Keratinocyte (primary cell): Measurements from ENCODE around the gene DLX1. TPM values are rescaled to one million over a fixed set of nuclear protein-coding genes. Genes with fewer than 3 reads are reported as not detected.

Source experiments
- DNase-seq: peaks from one replicate; pipeline ENCODE4 v3.0.0-alpha.2; 2011; ENCODE audit warnings: low read depth, missing footprints, low spot score
- FAIRE-seq: peaks from 2 replicates; lab custom pipeline; 2011; peaks lifted over from hg19 to GRCh38; lab: Jason Lieb, UNC
- H2AFZ ChIP-seq: 2 replicates; pipeline ENCODE4 v1.6.0; 2012; ENCODE audit warnings: low read length, control low read depth, inconsistent platforms; ENCODE audit not compliant: control insufficient read depth
- H3K27ac ChIP-seq: 2 replicates; pipeline ENCODE4 v1.5.1; 2011; ENCODE audit warnings: low read length; ENCODE audit not compliant: control insufficient read depth, insufficient read depth
- H3K27me3 ChIP-seq: 3 replicates; pipeline ENCODE4 v1.6.0; 2011; ENCODE audit warnings: low read length; ENCODE audit not compliant: control insufficient read depth, insufficient read depth; ENCODE audit errors: extremely low read depth
- H3K36me3 ChIP-seq, 2 experiments: 2 replicates in 1 of 2; 3 replicates in 1 of 2; pipeline ENCODE4 v1.5.1; 2011; ENCODE audit warnings: low read length in 2 of 2, mild to moderate bottlenecking in 1 of 2; ENCODE audit not compliant: control insufficient read depth in 2 of 2, insufficient read depth in 2 of 2; ENCODE audit errors: extremely low read depth in 1 of 2
- H3K4me1 ChIP-seq: 3 replicates; pipeline ENCODE4 v1.5.1; 2011; ENCODE audit warnings: low read length; ENCODE audit not compliant: control insufficient read depth, insufficient read depth; ENCODE audit errors: extremely low read depth
- H3K4me2 ChIP-seq: 3 replicates; pipeline ENCODE4 v1.6.0; 2011; ENCODE audit warnings: low read depth, low read length; ENCODE audit not compliant: control insufficient read depth, insufficient read depth; ENCODE audit errors: extremely low read depth
- H3K4me3 ChIP-seq, 3 experiments: fragments of 200-600 bp in 1 of 3; sonication (generic) in 1 of 3; 2 replicates in 2 of 3; 3 replicates in 1 of 3; pipeline ENCODE4 v1.5.1; 2011 to 2016; ENCODE audit warnings: low read length in 3 of 3, mild to moderate bottlenecking in 3 of 3, control low read depth in 2 of 3, inconsistent platforms in 1 of 3, low read depth in 1 of 3, mixed read lengths in 1 of 3, mixed run types in 1 of 3, moderate library complexity in 1 of 3; ENCODE audit not compliant: control insufficient read depth in 2 of 3, insufficient read depth in 2 of 3; ENCODE audit errors: extremely low read depth in 1 of 3
- H3K79me2 ChIP-seq: 2 replicates; pipeline ENCODE4 v1.6.0; 2012; ENCODE audit warnings: low read length; ENCODE audit not compliant: control insufficient read depth, insufficient read depth
- H3K9ac ChIP-seq: 3 replicates; pipeline ENCODE4 v1.6.0; 2011; ENCODE audit warnings: low read length; ENCODE audit not compliant: control insufficient read depth, insufficient read depth; ENCODE audit errors: extremely low read depth
- H3K9me1 ChIP-seq: 3 replicates; pipeline ENCODE4 v1.6.0; 2011; ENCODE audit warnings: low read length; ENCODE audit not compliant: control insufficient read depth, insufficient read depth; ENCODE audit errors: extremely low read depth
- H3K9me3 ChIP-seq: 2 replicates; pipeline ENCODE4 v1.5.1; 2012; ENCODE audit warnings: low read depth, low read length; ENCODE audit not compliant: control insufficient read depth
- H4K20me1 ChIP-seq: 3 replicates; pipeline ENCODE4 v1.6.0; 2011; ENCODE audit warnings: low read length; ENCODE audit not compliant: control insufficient read depth, insufficient read depth; ENCODE audit errors: extremely low read depth
- EZH2 ChIP-seq: IDR thresholded peaks from one replicate; pipeline ENCODE4 v1.6.1; 2012; ENCODE audit warnings: inconsistent platforms, mild to moderate bottlenecking, low read length, moderate library complexity
- dilution Hi-C: fragments of 300-500 bp; cut with MboI; formaldehyde crosslinking; loops from one replicate; pipeline ENCODE4 v1.7.0; 2020; ENCODE audit warnings: low sequenced_read_pairs; ENCODE audit not compliant: extremely low pct_ligation_motif_present
- polyA plus RNA-seq, 5 experiments: library from polyadenylated mRNA; depleted of rRNA in 3 of 5; stranded (reverse) in 3 of 5; stranded (forward) in 1 of 5; unstranded in 1 of 5; fragments of >200 nt; gene quantifications; 1 replicate in 1 of 5; 2 replicates in 3 of 5; 3 replicates in 1 of 5; pipeline versions ENCODE4 v1.2.1 to v1.2.3, GENCODE V29; 2011 to 2012; ENCODE audit warnings: missing spikeins in 2 of 5, low read depth in 1 of 5, low replicate concordance in 1 of 5
- TF ChIP-seq, protein P1 (sequence below), 3 experiments: IDR thresholded peaks in 1 of 3; conservative IDR thresholded peaks in 1 of 3; optimal IDR thresholded peaks in 1 of 3; 2 replicates in 2 of 3; 3 replicates in 1 of 3; pipeline versions ENCODE3 to v1.5.1; 2011; ENCODE audit warnings: low read length in 3 of 3, mild to moderate bottlenecking in 3 of 3, moderate library complexity in 2 of 3, control low read depth in 1 of 3, inconsistent platforms in 1 of 3; ENCODE audit not compliant: insufficient read depth in 2 of 3; ENCODE audit errors: extremely low read depth in 1 of 3

Gene DLX1
- polyA plus RNA-seq, 1 donor (not counting 4 experiments of a cell fraction or from before 2014, with no cell fraction given), result 0.88 TPM

GRCh38 chr2:172050479-172051125, 34.7 kb upstream of the DLX1 start:
- H3K27me3 ChIP-seq, result no peaks in the 10 kb centered on the region
- H3K9me3 ChIP-seq, result no peaks in the 10 kb centered on the region
- no peaks in the 10 kb centered on the region for H3K9me1 ChIP-seq
- FAIRE-seq (no peak), DNase-seq (no peak)
- dilution Hi-C loops, result no loop called here
- no peak overlapping the region for H2AFZ ChIP-seq
- TF ChIP-seq, protein P1, sequence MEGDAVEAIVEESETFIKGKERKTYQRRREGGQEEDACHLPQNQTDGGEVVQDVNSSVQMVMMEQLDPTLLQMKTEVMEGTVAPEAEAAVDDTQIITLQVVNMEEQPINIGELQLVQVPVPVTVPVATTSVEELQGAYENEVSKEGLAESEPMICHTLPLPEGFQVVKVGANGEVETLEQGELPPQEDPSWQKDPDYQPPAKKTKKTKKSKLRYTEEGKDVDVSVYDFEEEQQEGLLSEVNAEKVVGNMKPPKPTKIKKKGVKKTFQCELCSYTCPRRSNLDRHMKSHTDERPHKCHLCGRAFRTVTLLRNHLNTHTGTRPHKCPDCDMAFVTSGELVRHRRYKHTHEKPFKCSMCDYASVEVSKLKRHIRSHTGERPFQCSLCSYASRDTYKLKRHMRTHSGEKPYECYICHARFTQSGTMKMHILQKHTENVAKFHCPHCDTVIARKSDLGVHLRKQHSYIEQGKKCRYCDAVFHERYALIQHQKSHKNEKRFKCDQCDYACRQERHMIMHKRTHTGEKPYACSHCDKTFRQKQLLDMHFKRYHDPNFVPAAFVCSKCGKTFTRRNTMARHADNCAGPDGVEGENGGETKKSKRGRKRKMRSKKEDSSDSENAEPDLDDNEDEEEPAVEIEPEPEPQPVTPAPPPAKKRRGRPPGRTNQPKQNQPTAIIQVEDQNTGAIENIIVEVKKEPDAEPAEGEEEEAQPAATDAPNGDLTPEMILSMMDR (optimal IDR thresholded peaks at IDR 0.05 in 1 of 3, IDR thresholded peaks at IDR 0.05 in 1 of 3, conservative IDR thresholded peaks at IDR 0.05 in 1 of 3; ENCODE audit: extremely low read depth in 1 of 3, insufficient read depth in 2 of 3, low read length in 3 of 3), result no peak
- no peak for TF ChIP-seq EZH2
- no peaks in the 10 kb centered on the region for H3K4me1 ChIP-seq
- no peak overlapping the region for H3K4me3 ChIP-seq
- no peaks in the 10 kb centered on the region for H3K36me3 ChIP-seq
- no peak overlapping the region for H3K27ac ChIP-seq
- no peak overlapping the region for H3K4me2 ChIP-seq
- no peak overlapping the region for H3K9ac ChIP-seq
- no peaks in the 10 kb centered on the region for H4K20me1 ChIP-seq
- no peaks in the 10 kb centered on the region for H3K79me2 ChIP-seq

GRCh38 chr2:172052000-172052983, 33.0 kb upstream of the DLX1 start:
- Histone ChIP-seq H4K20me1 (no peaks in the 10 kb centered on the region), H3K4me2 (no peak overlapping the region), H3K79me2 (no peaks in the 10 kb centered on the region), H3K27ac (no peak overlapping the region), H3K36me3 (no peaks in the 10 kb centered on the region), H3K9me1 (no peaks in the 10 kb centered on the region), H3K27me3 (no peaks in the 10 kb centered on the region), H3K4me1 (no peaks in the 10 kb centered on the region), H2AFZ (no peak overlapping the region), H3K9me3 (no peaks in the 10 kb centered on the region), H3K4me3 (no peak overlapping the region), H3K9ac (no peak overlapping the region)
- no peak for TF ChIP-seq EZH2
- TF ChIP-seq, protein P1 (optimal IDR thresholded peaks at IDR 0.05 in 1 of 3, IDR thresholded peaks at IDR 0.05 in 1 of 3, conservative IDR thresholded peaks at IDR 0.05 in 1 of 3; ENCODE audit: extremely low read depth in 1 of 3, insufficient read depth in 2 of 3, low read length in 3 of 3), result no peak
- dilution Hi-C loops, result no loop called here
- no peak for FAIRE-seq
- DNase-seq, result no peak
